Measurements from ENCODE around the gene STK39.

Gene STK39

DNA sequence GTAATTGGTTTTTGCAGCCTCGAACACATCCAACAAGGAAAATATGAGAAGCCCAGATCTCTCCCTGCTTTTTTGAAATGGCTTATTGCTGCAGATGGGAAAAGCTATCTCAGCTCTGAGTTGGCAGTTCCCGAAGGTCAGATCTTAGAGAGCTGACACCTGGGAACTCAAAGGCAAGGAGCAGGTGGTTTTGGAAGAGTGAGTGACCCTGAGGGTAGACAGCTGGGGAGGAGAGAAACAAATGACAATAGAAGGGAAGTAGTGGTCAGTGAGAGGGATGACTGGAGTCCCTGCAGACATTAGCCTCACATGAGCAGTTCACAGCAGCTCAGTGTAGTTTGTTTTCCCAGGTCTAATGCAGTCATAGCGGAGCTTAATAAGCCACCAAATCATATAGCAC, 317.9 kb downstream of the STK39 start:
- Histone ChIP-seq H3K4me3 (replicated peaks; ENCODE audit: insufficient read depth, low read length) (no peak overlapping the region), H3K27ac (replicated peaks) (no peak overlapping the region), H3K27me3 (ENCODE audit: insufficient read depth, poor library complexity, severe bottlenecking) (no peaks in the 10 kb centered on the region)
- no peak for TF ChIP-seq GABPA (IDR thresholded peaks at IDR 0.05; ENCODE audit: low read depth)
- no peak for TF ChIP-seq SPI1 (IDR thresholded peaks at IDR 0.05; ENCODE audit: borderline replicate concordance, low read depth)
- TF ChIP-seq, protein P1, sequence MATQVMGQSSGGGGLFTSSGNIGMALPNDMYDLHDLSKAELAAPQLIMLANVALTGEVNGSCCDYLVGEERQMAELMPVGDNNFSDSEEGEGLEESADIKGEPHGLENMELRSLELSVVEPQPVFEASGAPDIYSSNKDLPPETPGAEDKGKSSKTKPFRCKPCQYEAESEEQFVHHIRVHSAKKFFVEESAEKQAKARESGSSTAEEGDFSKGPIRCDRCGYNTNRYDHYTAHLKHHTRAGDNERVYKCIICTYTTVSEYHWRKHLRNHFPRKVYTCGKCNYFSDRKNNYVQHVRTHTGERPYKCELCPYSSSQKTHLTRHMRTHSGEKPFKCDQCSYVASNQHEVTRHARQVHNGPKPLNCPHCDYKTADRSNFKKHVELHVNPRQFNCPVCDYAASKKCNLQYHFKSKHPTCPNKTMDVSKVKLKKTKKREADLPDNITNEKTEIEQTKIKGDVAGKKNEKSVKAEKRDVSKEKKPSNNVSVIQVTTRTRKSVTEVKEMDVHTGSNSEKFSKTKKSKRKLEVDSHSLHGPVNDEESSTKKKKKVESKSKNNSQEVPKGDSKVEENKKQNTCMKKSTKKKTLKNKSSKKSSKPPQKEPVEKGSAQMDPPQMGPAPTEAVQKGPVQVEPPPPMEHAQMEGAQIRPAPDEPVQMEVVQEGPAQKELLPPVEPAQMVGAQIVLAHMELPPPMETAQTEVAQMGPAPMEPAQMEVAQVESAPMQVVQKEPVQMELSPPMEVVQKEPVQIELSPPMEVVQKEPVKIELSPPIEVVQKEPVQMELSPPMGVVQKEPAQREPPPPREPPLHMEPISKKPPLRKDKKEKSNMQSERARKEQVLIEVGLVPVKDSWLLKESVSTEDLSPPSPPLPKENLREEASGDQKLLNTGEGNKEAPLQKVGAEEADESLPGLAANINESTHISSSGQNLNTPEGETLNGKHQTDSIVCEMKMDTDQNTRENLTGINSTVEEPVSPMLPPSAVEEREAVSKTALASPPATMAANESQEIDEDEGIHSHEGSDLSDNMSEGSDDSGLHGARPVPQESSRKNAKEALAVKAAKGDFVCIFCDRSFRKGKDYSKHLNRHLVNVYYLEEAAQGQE (IDR thresholded peaks at IDR 0.05; ENCODE audit: insufficient replicate concordance, low read depth) = no peak
- TF ChIP-seq, protein P2, sequence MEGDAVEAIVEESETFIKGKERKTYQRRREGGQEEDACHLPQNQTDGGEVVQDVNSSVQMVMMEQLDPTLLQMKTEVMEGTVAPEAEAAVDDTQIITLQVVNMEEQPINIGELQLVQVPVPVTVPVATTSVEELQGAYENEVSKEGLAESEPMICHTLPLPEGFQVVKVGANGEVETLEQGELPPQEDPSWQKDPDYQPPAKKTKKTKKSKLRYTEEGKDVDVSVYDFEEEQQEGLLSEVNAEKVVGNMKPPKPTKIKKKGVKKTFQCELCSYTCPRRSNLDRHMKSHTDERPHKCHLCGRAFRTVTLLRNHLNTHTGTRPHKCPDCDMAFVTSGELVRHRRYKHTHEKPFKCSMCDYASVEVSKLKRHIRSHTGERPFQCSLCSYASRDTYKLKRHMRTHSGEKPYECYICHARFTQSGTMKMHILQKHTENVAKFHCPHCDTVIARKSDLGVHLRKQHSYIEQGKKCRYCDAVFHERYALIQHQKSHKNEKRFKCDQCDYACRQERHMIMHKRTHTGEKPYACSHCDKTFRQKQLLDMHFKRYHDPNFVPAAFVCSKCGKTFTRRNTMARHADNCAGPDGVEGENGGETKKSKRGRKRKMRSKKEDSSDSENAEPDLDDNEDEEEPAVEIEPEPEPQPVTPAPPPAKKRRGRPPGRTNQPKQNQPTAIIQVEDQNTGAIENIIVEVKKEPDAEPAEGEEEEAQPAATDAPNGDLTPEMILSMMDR (IDR thresholded peaks at IDR 0.05; ENCODE audit: insufficient read depth, low read length) = no peak
- no peak for TF ChIP-seq POLR2AphosphoS5 (IDR thresholded peaks at IDR 0.05; ENCODE audit: low read depth)
- no peak for DNase-seq (ENCODE audit: low read depth in 1 of 2, low spot score in 1 of 2)

DNA sequence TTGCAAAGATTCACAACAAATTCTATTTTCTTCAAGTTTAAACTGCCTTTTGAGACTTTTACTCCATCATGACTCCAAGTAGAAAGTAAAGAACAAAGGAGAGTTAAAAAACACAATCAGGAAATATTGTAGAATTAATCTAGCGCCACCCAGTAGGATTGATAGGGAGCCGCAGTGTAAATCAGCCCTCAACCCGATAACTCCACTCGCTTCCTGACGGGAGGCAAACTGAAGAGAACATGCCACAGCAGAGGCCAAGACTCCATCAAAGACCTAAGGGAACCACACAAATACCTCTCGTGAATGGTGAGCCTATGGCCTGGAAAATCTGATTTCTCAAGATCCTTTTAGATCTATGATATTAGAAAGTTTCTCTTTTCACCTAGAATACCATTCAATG, 319.0 kb downstream of the STK39 start:
- Histone ChIP-seq H3K4me3 (replicated peaks; ENCODE audit: insufficient read depth, low read length) (no peak overlapping the region), H3K27me3 (ENCODE audit: insufficient read depth, poor library complexity, severe bottlenecking) (no peaks in the 10 kb centered on the region), H3K27ac (replicated peaks) (no peak overlapping the region)
- no peak for DNase-seq (ENCODE audit: low read depth in 1 of 2, low spot score in 1 of 2)
- TF ChIP-seq, protein P2 (IDR thresholded peaks at IDR 0.05; ENCODE audit: insufficient read depth, low read length) = no peak
- TF ChIP-seq GABPA (IDR thresholded peaks at IDR 0.05; ENCODE audit: low read depth) (no peak), SPI1 (IDR thresholded peaks at IDR 0.05; ENCODE audit: borderline replicate concordance, low read depth) (no peak), POLR2AphosphoS5 (IDR thresholded peaks at IDR 0.05; ENCODE audit: low read depth) (no peak)
- TF ChIP-seq, protein P1 (IDR thresholded peaks at IDR 0.05; ENCODE audit: insufficient replicate concordance, low read depth) = no peak

DNA sequence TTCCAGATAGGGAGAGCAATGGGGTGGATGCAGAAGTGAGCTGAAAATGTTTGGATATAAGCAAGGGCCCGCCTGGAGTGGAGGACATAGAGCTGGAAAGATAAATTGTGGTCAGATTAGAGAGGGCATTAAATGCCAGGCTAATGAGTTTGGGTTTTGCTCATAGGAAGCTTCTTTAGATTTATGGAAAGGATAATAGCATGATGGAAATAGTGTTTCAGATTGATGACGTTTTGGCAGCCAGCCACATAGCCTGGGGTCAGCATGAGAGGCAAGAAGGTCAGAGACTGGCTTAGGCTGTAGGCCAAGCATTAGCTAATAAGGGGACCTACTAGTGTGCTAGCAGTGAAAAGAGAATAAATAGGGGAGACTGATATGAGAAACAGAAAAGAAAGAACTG, 321.6 kb downstream of the STK39 start:
- H3K27me3 ChIP-seq (ENCODE audit: insufficient read depth, poor library complexity, severe bottlenecking) = no peaks in the 10 kb centered on the region
- no peak for TF ChIP-seq POLR2AphosphoS5 (IDR thresholded peaks at IDR 0.05; ENCODE audit: low read depth)
- TF ChIP-seq, protein P1 (IDR thresholded peaks at IDR 0.05; ENCODE audit: insufficient replicate concordance, low read depth) = no peak
- no peak for TF ChIP-seq SPI1 (IDR thresholded peaks at IDR 0.05; ENCODE audit: borderline replicate concordance, low read depth)
- TF ChIP-seq, protein P2 (IDR thresholded peaks at IDR 0.05; ENCODE audit: insufficient read depth, low read length) = no peak
- no peak for TF ChIP-seq GABPA (IDR thresholded peaks at IDR 0.05; ENCODE audit: low read depth)
- DNase-seq (ENCODE audit: low read depth in 1 of 2, low spot score in 1 of 2) = no peak

More for the DNA sequence above, 321.6 kb downstream of the STK39 start:
- Histone ChIP-seq H3K27ac (replicated peaks) (no peak overlapping the region), H3K4me3 (replicated peaks; ENCODE audit: insufficient read depth, low read length) (no peak overlapping the region)

Measured in HL-60 (cell line).